ENCODE results near the gene SCN1B.

SCN1B gene

DNA sequence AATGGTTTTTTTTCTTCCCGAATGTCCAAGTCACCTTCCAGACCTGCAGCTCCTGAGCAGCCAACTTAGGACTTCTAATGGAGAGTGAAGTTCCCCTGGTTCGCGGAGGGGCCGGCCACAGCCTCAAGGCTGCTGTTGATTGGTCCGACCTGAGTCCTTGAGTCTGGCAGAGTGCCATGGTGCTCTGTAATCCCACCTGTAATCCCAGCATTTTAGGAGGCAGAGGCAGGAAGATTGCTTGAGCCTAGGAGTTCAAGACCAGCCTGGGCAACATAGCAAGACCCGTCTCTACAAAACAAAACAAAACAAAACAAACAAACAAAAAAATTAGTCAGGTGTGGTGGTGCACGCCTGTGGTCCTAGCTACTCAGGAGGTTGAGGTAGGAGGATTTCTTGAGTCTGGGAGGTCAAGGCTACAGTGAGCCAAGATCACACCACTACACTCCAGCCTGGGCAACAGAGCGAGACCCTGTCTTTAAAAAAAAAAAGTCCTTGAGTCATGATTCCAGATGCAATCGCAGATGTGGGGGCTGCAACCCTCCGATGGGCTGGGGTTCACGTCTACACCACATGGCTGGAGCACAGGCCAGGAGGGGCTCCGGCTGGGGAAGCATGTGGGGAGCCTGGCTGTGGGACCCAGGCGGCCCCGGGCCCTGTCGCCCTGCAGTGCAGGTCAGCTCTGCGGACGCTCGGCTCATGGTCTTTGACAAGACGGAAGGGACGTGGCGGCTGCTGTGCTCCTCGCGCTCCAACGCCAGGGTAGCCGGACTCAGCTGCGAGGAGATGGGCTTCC, 28.9 kb downstream of the SCN1B start:
- DNase-seq = no peak

DNA sequence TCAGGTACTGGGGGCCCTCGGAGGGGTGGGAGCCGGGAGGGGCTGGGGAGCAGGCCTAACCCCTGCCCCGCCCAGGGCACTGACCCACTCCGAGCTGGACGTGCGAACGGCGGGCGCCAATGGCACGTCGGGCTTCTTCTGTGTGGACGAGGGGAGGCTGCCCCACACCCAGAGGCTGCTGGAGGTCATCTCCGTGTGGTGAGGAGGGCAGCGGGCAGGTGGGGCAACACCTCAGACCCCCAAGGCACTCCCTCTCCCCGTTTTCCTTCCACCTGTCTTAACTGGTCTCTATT, 29.5 kb downstream of the SCN1B start:
- no peak for DNase-seq

DNA sequence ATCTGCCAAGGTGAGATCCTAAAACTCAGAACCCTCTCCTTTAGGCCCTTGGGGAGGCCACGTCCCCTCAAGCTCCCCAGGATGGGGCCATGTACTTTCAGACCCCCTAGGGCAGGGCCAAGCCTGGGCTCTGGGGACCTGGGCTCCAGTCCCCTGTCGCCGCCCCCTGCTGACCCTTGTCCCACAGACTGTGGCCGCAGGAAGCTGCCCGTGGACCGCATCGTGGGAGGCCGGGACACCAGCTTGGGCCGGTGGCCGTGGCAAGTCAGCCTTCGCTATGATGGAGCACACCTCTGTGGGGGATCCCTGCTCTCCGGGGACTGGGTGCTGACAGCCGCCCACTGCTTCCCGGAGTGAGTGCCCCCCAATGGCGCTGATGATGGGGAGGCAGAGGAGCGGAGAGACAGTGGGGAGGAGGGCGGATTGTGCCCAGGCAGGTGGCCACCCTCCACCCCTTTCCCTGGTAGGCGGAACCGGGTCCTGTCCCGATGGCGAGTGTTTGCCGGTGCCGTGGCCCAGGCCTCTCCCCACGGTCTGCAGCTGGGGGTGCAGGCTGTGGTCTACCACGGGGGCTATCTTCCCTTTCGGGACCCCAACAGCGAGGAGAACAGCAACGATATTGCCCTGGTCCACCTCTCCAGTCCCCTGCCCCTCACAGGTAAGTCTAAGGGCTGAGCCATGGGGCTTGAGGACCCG, 30.0 kb downstream of the SCN1B start:
- no peak for DNase-seq

DNA sequence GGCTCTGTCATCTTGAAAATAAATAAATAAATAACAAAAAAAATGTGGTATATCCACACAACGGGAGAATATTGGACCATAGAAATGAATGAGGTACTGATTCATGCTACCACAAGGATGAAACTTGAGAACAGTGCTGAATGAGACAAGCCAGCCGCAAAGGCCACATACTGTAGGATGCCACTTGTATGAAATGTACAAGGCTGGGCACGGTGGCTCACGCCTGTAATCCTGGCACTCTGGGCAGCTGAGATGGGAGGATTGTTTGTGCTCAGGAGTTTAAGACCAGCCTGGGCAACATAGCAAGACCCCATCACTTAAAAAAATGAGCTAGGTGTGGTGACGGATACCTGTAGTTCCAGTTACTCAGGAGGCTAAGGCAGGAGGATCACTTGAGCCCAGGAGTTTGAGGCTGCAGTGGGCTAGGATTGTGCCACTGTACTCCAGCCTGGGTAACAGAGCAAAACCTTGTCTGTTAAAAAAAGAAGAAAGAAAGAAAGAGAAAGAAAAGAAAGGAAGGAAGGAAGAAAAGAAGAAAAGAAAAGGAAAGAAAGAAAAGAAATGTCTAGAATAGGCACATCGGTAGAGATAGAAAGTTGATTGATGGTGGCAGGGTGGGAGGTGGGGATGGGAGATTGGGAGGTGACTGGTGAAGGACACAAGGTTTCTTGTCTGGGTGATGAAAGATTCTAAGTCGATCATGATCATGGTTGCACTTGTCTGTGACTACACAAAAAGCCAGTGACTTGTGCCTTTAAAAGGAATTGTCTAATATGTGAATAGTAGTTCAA, 31.5 kb downstream of the SCN1B start:
- DNase-seq = no peak

DNA sequence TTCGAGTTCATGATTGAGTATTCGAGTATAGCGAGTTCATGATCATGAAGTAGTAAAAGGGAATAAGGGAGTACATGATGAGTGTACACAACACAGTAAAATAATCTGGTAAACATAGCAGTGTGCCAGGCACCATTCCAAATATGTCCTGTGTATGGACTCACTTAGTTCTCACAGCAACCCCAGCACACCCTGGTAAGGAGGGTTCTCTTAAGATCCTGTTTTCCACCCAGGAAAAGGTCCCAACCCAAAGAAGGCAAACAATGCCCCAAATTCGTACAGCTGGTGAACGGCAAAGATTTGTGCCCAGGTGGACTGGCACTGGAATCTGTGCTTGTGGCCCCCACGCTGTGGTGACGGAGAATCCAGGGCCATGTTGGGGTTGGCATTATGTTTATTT, 32.7 kb downstream of the SCN1B start:
- no peak for DNase-seq

DNA sequence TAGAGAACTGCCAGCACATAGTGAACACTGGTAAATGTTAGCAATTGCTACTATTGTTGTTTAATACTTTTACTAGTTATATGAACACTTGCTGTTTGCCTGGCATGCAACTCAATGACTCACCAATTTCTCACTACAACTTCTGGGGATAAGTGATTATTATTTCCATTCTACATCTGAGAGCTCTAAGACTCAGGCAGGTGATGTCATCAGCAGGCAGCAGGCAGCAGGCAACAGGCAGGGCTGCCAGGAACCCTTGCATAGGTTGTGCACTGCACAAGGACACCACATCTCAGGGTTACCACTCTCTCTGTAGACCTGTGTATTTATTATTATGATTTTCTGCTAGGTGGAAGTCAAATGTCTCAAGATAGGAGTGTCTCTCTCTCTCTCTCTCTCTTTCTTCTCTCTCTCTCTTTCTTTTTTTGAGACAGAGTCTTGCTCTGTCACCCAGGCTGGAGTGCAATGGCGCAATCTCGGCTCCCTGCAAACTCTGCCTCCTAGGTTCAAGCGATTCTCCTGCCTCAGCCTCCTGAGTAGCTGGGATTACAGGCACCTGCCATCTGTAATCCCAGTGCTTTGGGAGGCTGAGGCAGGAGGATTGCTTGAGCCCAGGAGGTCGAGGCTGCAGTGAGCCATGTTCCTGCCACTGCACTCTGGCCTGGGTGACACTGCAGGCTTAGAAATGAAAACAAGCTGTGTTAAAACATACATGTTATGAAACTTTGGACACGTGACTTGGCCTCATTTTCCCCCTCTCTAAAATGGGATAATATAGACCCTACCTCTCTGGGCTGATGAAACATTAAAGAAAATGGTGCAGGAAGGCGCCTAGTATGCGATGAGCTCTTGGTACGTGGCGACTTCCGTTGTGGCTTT, 33.9 kb downstream of the SCN1B start:
- DNase-seq = no peak

DNA sequence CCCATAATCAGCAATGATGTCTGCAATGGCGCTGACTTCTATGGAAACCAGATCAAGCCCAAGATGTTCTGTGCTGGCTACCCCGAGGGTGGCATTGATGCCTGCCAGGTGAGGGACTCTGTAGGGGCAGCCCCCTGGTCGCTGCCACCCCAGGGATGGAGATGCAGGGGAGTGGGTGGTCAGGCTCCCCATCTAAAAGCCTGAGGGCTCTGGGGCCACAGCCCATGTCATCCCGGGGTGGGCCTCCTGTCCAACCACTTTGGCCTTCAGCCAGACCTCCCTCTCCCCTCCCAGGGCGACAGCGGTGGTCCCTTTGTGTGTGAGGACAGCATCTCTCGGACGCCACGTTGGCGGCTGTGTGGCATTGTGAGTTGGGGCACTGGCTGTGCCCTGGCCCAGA, 35.3 kb downstream of the SCN1B start:
- DNase-seq = no peak

DNA sequence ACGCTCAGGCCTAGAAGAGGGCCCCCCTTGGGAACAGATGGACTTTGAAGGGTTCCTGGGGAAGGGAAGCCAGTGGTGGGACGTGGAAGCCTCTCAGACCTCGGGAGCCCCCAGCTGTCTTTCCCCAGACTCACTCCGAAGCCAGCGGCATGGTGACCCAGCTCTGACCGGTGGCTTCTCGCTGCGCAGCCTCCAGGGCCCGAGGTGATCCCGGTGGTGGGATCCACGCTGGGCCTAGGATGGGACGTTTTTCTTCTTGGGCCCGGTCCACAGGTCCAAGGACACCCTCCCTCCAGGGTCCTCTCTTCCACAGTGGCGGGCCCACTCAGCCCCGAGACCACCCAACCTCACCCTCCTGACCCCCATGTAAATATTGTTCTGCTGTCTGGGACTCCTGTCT, 35.9 kb downstream of the SCN1B start:
- no peak for DNase-seq

DNA sequence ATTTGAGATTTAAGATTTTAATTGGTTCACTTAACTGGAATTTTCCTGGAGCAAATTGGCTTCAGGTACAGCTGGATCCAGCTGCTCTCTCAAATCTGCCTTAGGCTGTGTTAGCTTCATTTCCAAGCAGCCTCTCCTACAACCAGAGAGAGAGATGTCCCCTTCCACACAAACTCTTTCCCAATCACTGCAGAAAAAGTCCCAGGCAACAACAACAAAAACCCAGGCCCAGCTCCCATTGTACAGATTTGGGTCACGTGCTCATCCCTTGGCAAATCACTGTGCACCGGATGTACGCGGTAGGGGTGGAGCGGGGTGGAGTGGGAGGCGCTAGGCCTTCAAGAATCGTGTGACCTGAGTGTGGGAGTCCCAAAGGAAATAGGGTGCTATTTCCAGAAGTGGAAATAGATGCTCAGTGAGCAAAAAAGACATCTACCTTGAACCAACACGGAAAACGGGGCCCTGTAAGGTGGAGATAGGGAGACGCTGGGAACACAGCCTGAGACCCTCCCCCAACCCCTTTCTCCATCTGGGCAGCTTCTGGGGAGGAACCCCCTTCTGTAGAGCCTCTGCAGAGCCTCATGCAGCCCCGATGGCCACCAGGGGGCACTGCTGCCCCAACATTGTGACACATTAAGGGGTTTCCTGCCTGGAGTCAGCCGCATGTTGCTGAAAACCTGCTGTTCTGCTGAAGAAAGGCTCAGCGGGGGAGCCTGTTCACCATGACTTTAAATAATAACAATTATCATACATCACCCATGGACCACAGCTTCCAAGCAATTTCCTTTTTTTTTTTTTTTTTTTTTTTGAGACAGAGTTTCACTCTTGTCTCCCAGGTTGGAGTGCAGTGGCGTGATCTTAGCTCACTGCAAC, 36.7 kb downstream of the SCN1B start:
- DNase-seq = peak; percentile 82

DNA sequence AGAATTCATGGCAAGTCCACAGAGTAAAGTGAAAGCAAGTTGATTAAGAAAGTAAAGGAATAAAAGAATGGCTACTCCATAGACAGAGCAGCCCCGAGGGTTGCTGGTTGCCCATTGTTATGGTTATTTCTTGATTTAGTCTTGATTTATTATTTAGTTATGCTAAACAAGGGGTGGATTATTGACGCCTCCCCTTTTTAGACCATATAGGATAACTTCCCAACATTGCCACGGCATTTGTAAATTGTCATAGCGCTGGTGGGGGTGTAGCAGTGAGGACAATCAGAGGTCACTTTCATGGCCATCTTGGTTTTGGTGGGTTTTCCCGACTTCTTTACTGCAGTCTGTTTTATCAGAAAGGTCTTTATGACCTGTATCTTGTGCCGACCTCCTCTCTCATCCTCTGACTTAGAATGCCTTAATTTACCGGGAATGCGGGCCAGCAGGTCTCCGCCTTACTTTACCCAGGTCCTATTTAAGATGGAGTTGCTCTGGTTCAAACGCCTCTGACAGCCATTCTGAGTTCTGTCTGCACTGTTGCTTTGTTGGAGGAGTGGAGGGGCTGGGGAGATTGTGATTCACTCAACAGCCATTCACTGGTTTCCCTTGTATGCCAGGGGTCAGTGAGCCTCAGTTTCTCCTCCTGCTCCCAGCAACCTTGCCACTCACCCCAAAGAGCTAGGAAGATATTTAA, 38.8 kb downstream of the SCN1B start:
- DNase-seq = no peak

DNA sequence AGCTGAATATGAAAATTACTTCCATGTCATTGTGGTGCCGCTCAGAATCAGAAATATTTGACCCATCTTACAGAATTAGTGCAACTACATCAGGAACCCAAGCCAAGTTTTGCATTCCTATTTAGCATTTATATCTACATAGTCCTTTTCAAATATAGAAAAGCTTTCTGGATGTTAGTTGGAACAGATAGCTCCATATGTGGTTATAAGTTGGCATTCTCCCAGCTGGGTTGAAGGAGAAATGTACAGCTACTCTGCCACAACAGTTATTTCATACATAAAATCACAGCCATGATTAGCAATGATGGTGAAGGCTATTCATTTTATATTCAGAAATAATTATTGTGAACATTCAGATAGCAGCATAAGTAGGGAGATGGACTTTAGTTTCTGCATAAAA, 39.4 kb downstream of the SCN1B start:
- no peak for DNase-seq

DNA sequence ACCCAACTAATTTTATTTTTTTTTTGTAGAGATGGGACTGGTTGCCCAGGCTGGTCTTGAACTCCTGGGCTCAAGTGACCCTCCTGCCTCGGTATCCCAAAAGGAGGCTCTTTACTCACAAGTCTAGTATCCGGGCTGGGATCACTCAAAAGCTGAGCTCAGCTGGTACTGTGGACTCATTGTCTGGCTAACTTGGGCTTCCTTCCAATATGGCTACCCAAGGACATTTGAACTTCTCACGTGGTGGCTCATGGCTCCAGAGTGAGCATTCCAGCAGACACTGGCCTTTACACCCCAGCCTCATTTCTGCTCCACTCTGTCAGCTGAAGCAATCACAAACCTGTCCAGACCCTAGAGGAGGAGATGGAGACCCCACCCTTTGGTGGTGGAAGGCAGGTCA, 40.2 kb downstream of the SCN1B start:
- no peak for DNase-seq

DNA sequence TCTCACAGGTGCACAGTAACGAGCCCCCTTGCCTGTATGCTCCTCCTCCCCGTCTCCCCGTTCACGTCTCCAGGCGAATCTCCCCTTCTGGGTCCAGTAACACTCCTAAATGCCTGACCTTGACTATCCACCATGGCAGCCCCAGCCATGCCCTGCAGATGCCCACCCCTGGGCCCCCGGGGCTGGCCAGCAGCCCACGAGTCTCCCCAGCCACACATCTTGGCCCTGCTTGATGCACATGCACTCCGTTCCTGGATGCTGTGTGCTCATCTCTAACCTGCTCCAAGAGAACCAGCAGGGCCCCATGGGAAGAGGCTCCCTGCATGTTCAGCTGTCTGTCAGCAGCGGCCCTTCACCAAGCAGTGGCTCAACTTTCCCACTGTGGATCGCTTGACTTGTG, 43.2 kb downstream of the SCN1B start:
- no peak for DNase-seq

DNA sequence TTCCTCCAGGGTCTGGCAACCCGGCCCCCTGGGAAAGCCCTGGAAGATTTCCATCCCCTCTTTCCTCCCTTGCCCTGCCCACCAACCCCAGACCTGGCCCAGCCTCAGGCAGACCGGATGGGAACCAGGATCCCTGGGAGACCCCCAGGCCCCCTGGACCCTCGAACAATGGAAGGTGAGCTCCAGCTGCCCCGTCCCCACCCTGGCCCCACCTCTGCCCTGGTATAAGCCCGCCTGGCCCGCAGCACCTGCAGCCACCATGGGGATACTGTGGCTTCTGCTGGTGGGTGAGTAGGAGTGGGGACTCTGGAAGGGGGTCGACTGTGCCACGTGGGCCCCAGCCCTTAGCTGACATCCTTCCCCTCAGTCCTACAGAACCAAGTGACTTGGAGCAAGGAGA, 43.7 kb downstream of the SCN1B start:
- no peak for DNase-seq

DNA sequence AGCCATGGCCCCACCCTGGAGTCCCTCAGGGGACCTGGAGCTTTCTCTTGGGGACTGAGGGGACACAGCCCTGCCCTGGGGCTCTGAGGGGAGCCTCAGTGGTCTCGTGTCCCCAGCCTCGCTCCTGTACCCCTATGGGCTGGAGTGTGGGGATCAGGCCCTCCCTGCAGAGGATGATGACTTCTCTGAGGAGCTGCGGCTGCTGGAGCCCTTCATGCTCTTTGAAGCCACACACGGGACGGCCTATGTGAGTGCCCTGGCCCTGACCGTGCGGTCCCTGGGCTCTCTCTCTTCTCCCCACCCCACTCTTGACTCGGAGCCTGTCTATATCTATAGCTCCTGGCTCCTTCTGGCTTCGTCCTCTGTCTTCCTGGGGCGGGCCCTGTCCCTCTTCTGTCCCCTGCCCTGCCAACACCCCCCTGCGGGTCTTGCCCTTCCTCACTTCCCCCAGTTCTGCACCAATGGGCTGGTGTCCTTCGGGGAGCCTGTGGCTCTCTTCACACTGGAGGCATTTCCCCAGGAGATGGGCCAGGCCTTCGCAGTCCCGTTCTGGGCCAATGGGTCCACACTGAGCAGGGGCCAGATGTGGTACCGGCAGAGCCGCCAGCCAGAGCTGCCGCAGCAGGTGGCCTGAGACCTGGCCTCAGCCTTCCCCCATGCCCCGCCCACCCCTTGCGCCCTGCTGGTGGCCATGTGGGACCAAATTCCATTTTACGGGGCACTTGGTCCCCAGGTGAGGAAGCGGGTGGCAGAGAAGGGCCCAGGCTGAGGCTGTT, 44.3 kb downstream of the SCN1B start:
- DNase-seq = no peak

DNA sequence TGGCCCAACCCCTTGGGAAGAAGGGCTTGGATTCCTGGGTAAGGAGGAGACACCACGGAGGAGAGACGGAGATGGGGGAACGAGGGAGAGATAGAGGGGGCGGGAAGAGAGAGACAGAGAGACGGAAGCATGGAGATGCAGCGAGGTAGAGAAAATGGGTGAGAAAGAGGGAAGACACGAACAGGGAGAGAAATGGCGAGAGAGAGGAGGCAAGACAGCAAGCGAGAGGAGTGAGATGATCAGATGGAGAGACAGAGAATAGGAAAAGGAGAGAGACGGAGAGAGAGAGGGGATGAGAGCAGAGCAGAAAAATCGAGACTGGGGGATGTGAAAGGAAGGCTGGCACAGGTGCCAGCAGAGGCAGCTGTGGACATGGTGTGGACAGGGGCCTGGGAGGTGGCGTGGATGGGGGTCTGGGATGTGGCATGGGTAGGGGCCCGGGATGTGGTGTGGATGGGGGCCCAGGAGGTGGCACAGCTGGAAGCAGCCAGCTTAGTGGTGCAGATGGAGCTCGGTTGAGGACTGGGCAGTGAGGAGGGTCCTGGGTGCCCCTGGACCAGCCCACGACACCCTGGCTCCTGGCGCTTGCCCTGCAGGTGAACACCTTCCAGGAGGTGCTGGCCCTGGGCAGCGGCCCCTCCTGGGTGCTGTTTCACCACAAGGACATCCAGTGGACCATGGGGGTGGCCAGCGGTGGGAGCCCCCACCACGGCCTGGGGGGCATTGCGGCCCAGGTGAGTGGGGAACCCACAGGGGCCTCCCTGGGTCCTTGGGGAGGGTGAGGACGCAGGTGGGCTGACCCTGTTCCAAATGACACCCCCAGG, 45.1 kb downstream of the SCN1B start:
- no peak for DNase-seq

DNA sequence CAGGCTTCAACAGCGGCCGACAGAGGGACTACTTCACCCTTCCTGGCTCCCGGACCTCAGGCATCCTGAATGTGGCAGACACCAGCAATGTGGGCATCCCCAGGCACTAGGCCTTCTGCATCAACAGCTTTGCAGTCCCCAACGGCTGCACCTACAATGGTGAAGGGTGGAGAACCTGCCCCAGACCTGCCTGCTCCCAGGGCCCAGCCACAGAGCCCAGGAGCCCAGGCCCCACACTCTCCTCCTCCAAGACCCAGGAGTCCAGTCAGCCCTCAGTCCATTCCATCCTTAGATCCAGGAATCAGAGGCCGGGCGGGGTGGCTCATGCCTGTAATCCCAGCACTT, 45.7 kb downstream of the SCN1B start:
- DNase-seq = no peak

DNA sequence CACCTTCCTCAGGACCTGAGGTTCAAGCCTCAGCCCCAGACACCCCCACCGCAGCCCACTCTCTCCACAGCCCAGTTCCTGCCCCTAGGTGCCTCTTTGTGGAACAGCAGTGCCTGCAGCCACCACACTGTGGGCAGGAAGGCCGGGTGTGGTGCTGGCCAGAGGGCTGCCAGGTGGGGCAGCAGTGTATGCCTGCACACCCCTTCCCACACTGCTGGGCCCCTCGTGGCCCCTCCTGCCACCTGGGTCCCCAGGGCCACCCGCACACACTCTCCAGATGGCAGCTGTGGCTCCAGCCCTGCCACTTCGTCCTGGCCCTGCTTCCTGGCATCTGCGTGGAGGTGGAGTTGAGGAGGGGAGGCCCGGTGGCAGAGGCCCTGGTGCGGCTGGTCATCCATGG, 46.4 kb downstream of the SCN1B start:
- DNase-seq = no peak

DNA sequence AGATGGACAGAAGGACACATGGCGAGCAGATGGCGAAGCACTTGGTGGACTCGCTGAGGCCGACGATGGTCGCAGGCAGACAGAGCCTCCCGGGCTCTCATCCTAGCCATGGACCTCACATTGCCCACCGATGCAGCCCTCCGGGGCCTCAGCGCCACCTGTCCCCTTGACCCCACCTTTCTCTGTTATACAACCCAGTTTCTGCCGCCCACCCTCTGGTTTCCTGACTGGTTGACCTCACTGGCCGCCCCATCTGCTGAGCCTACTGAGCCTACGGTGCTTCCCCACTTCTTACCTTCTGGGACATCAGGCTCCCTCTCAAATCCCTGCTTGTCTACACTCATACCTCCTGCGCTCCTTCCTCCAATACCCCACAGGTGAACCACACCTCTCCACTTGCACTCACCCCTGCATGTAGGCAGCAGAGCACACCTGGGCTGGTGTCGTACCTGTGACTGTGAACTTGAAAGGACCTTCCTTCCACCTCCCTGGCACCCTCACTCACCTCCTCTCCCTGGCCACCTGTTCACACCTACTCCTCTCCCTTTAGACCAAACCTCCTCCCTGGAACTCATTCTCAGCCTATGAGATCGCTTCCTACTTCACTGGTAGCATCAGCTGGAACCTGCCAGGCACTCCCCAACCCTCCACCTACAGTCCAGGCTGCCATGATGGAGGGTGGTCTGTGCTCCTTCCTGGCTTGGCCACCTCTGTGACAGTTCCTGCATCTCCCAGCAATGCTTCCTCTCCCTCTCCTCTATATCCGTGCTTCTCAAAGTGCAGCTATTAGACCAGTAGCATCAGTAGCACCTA, 47.3 kb downstream of the SCN1B start:
- no peak for DNase-seq
